Measurements from ENCODE around the gene APBB1IP.
"Not testable (repeated sequence)": the region's sequence is repeated elsewhere in the genome, so short reads cannot be mapped to it uniquely, and the experiment has no call there.

APBB1IP gene

DNA sequence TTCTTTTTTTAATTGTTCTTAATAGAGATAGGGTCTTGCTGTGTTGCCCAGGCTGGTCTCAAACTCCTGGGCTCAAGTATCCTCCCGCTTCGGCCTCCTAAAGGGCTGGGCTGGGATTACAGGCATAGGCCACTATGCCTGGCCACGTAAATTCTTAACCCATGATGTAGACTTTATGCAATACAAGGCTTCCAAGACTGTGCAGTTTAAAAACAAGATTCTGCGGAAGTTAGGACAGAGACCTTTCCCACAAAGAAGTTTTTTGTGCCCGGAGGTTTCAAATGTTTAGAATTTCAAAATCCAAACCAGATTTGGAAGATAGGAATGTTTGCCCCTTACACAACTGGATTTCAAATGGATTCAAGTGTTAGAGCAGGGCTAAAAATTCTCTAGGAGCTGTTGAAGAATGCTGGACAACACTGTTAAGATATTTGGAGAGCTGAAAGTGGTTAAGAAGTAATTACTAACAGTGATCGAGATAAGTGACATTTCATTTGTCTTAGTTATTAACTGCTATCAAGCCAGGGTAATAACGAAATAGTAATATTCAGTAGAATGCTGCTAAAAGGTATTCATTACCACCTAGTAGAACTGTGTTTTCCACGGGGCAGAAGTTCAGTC is 7.4 kb downstream of the APBB1IP start:
- no peak for DNase-seq

DNA sequence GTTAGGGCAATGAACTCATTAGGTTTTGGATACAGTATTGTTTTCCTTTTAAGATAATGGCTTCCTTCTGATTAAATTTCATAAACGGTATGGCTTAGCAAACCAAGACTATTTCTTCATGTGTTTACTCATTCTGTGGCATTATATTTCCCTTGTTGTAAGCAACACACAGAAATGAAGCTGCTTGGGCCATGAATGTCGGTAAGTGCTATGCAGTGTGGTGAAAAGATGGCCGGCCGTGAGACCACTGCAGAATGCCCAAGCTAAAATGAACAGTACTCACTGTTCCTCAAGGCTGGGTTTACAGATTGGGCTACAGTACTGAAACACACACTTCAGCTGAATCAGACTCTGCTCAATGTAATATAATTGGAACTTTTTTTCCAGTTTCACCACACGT is 8.1 kb downstream of the APBB1IP start:
- no peak for DNase-seq

DNA sequence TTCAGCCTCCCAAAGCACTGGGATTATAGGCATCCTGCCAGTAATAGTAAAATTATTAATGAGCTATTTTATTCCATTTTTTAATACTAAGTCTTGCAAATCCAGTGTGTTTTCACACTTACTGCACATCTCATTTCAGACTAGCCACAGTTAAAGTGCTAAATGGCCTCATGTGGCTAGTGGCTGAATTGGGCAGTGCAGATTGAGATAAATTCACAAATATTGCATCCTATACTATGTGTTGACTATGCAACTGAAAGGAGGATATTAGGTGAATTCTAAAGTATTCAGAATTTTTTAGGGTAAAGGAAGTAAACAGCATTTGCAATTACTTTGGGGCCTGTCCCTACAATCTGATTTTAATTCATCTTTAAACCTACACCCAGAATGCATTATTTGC is 10.2 kb downstream of the APBB1IP start:
- no peak for DNase-seq

DNA sequence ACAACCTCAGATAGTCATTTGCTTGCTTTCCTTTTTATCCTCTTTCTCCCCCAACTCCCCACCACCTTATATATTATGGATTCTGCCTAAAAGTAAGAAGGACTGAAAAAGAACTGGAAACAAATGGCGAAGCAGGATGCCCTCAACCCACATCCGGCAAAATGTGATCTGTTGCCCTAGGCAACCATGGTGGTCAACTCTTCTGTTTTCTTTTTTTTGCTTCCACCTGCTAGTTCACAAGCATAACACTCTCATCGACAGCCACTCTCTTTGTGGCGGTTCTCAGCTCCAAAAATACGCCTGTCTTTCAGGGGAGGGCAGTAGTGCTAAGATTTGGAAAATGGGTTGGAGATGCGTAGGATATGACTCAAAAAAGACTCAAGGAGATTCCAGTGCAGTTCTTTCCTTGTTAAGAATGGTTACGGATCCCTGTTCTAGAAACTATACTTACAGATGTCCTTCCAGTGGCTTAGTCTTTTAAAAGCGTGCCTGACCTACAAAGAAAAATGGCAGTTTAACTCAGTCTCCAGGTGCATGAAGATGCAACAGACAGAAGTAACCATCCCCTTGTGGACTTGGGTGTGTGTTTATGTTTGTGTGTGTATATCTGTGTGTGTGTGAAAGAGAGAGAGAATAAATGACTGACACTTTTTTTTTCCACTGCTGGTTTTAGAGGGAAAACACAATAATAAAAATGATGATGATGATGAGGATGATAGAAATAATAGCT is 10.7 kb downstream of the APBB1IP start:
- DNase-seq = no peak

DNA sequence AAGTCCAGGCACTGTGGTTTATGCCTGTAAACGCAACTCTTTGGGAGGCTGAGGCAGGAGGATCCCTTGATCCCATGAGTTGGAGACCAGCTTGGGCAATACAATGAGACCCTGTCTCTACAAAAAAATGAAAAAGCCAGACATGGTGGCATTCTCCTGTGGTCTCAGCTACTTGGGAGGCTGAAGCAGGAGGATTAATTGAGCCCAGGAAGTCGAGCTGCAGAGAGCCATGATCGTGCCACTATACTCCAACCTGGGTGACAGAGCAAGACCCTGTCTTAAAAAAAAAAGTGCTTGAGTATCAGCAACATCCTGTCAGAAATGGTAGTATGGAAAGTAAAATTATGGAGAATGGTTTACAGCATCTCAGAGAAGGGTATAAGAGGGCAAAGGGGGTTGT is 11.6 kb downstream of the APBB1IP start:
- no peak for DNase-seq

DNA sequence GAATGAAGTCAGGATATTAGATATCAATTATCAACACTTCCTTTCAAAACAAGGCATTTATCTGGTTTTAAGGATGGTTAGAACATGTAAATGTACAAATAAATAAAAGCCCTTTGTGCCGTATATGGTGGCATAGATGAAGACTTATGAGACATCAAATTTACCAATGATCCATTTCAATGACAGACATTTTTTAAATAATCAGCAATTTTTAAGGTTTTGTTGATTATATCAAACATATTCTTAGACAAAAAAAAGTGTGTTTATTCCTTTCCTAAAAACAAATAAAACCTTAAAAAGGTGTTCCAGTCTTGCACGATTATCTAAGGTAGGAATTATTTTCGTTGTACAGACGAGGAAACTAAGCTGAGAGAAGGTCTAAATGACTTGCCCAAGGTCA is 13.8 kb downstream of the APBB1IP start:
- no peak for DNase-seq

DNA sequence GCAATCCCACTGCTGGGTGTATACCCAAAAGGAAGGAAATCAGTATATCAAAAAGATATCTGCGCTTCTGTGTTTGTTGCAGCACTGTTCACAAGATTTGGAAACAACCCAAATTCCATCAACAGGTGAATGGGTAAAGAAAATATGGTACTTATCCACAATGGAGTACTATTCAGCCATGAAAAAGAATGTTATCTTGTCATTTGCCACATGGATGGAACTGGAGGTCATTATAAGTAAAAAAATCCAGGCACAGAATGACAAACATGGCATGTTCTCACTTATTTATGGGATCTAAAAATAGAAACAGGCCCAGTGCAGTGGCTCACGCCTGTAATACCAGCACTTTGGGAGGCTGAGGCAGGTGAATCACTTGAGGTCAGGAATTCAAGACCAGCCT is 15.7 kb downstream of the APBB1IP start:
- DNase-seq = no peak

DNA sequence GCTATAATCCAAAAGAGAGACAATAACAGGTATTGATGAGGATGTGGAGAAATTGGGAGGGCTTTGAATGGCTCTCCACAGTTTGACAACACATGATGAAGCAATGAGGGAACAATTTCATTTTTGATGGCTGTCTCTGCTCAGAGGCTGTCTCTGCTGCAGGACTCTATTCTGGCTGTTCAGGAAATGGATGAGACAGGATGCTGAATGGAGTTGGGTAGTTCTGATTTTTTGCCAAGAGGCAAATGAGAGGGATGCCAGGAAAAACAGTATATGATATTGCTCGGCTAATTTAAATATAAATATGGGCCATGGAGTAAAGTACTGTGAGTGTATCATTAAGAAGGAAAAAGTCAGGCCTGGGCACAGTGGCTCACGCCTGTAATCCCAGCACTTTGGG is 16.8 kb downstream of the APBB1IP start:
- DNase-seq = no peak

DNA sequence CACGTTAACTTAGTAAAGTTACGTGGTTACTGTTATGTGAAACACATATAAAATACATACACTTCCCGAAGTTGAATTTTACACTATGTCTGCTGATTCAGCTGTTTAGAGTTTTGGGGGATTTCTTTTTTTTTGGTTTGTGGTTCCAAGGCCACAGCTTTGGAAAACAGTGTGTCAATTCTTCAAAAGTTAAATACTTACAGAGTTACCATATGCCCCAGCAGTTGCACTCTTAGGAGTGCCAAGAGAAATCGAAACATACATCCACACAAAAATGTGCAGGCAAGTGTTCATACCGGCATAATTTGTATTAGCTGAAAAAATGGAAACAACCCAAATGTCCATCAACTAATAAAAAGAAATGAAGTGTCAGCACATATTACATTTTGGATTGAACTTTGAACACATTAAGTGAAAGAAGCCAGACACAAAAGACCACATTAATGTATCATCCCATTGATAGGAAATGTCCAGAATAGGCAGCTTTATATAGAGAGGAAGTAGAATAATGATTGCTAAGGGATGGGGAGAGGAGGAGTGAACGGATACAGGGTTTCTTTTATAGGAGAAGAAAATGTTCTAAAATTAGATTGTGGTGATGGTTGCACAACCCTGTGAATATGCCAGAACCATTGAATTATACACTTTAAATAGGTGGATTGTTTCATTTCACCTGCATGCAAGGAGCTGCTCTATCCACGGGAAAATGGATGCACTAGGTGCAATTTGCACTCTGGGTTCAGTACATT is 17.6 kb downstream of the APBB1IP start:
- DNase-seq = no peak

DNA sequence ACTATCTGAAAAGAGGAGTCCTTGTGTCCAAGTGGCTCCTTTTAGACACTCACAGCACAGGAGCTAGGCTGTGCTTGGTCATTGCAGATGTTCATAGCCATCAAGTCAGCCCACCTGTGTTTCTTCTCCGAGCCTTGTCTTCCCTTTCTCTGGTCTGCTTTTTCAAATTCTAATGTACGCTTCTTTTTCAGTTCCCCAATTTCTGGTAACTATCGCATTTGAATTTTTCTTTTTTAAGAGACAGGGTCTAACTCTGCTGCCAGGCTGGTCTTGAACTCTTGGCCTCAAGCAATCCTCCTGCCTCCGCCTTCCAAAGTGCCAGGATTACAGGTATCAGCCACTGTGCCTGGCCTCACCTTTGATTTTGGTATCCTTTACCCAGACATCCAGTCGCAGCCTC is 18.9 kb downstream of the APBB1IP start:
- no peak for DNase-seq

DNA sequence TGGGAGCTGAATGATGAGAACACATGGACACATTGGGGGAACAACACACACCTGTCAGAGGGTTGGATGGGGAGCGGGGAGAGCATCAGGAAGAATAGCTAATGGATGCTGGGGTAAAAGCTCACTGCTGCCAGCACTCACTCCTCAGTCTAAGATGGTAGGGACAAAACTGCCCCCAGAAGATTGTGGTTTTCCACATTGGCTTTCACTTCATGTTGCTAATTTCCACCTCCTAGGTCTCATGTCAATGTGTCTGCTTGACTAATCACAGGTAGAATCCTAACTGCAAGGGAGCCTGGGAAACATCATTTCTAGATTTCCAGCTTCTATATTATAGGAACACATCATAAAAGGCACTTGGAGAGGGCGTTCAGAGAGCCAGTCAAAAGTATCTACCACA is 22.6 kb downstream of the APBB1IP start:
- DNase-seq = no peak

DNA sequence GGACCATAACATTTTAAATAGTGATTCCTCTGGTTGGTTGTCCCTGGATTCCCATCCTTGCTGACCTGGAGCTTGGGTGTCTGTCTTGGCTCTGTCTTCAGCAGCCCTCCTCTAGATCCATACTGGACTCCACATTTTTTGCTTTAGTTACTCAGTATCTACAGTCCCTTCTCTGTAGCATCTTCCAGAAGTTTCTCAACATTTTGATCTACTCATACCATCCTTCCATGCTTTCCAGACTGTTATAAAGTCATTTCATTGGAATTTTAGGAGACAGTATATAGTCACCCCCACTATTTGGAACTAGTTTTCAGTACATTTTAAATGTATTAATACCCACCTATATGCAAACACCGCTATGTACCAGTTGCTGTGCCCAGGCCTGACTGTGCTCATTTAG is 25.8 kb downstream of the APBB1IP start:
- DNase-seq = no peak

DNA sequence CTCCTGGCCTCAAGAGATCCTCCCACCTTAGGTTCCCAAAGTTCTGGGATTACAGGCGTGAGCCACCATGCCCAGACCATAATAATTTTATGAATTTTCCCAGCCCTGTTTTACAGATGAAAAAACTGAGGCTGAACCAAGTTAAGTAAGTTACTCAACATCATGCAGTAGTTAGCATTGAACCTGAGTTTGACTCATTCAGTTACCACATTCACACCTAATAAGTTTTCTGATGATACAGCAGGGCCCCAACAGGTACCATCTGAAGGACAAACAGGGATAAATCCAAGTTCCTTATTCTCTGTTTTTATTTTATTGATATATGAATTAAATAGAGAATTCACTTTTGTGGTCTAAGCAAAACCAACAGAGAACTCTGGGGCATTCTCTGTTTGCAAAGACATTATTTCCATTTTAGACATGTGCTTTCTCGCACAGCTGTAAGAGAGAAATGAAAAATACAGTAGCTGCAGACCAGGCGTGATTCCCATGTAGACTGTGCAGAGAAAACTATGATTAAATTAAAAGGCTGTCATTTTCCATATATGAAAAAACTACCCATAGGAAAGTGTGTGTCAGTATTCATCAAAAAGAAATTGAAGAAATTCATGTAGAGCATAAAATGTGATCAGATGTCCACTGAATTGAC is 26.6 kb downstream of the APBB1IP start:
- no peak for DNase-seq

DNA sequence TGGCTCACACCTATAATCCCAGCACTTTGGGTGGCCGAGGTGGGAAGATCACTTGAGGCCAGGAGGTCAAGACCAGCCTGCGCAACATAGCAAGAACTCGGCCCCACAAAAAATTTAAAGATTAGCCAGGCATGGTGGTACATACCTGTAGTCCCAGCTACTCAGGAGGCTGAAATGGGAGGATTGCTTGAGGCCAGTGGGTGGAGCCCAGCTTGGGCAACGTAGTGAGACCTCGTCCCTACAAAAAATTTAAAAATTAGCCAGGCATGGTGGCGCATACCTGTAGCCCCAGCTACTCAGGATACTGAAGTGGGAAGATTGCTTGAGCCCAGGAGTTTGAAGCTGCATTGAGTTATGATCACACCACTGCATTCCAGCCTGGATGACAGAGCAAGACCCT is 28.4 kb downstream of the APBB1IP start:
- not testable (repeated sequence) for DNase-seq

DNA sequence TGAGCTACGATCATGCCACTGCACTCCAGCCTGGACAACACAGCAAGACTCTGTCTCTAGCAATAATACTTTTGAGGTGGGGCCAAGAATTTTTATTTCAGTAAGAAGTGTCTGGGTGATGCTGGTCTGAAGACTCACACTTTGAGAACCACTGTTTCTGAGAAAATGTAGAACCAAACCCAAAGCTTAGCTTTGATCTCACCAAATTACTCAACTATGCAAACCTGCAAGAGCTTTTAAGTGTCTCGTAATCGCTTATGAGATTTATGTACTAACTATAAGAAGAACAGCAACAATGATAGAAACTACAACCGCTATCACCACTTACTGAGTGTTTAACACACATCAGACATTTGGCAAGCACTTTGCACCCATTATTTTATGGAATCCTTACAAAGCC is 29.5 kb downstream of the APBB1IP start:
- no peak for DNase-seq

DNA sequence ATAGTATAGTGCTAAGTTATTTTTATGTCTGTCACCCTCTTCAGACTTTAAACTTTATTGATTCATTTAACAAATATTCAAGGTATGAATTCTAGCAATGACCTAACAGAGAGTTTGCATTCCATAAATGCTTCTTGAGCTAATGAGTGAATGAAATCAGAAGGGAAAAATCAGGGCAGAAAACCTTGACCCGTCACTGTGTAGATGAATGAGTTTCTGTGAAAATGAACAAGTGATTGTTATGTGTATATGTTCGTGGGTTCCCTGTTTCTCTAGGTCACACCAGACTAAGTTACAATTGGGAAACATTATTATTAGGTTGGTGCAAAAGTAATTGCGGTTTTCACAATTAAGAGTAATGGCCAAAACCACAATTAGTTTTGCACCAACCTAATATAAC is 30.1 kb downstream of the APBB1IP start:
- DNase-seq = no peak

DNA sequence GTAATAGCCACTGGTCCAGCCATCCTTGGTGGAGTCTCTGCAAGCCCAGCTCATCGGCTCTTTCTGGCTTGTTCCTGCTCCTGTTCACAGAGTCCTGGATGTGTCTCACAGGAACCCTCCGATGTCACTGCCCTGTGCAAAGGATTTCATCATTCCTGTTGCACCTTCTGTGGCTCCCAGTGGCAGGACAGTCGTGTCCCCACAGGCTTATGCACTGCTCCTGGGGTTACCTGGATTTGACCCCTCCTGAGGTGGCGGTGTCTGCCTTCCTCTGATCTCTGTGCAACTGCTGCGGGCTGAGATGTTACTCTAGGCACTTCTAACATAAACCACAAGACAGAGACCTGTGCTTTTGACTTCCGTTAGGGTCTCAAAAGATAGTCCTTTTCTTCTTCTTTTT is 30.6 kb downstream of the APBB1IP start:
- DNase-seq = no peak

DNA sequence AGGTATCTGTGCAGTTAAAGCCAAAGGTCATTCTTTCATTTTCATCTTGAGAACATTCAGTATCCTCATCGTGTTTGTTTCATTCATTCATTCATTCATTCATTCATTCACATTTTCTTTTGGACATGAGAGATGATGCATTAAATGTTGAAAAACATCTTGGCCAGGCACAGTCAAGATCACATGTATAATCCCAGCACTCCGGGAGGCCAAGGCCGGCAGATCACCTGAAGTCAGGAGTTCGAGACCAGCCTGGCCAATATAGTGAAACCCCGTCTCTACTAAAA is 34.3 kb downstream of the APBB1IP start:
- no peak for DNase-seq

DNA sequence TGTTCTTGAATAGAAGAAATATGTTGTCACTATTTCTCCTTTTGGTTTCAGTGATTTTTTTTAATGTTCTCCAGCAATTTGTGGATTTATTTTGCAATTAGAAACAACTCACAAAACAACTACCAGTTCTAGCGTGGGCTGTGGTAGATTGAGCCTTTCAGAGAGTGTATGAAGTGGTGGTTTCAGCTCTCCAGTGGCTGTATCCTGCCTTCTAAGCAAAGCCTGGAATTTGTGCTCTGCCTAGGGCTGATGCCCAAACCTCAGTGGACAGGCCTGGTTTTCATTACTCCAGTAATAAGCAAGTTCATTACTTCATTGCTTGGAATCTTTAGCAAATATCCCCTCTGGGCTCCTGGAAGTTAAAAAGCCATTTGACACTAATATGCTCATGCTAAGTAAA is 35.9 kb downstream of the APBB1IP start:
- DNase-seq = no peak

DNA sequence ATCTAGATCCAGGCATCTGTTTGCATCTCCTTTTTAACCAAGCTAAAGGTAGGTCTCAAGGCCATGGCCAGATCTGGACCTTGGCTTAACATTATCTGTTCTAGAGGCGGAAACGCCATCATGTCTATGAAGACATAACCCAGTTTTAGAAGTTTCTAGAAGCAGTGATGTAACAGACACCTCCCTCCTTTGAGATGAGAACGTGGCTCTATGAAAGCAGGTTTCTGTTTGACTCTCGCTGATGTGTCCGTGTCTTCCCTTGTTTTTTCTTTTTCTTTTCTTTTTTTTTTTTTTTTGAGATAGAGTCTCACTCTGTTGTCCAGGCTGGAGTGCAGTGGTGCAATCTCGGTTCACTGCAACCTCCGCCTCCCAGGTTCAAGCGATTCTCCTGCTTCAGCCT is 36.7 kb downstream of the APBB1IP start:
- DNase-seq = not testable (repeated sequence)

DNA sequence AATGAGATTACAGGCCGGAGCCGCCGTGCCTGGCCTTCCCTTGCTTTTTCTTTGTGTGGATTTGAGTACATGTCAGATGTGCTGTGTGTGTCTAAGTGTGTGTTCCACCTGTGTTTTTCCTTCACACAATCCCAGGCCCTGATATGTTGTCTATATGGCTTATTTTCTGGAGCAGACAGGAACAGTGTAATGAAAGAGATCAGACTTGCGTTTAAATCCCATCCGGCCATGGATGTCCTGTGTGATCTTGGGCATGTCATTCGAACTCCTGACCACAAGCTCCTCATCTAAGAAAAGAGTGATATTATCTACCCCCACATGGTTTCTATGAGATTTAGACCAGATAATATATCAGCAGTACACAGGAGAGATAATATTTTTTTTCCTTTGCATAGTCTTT is 37.2 kb downstream of the APBB1IP start:
- no peak for DNase-seq

DNA sequence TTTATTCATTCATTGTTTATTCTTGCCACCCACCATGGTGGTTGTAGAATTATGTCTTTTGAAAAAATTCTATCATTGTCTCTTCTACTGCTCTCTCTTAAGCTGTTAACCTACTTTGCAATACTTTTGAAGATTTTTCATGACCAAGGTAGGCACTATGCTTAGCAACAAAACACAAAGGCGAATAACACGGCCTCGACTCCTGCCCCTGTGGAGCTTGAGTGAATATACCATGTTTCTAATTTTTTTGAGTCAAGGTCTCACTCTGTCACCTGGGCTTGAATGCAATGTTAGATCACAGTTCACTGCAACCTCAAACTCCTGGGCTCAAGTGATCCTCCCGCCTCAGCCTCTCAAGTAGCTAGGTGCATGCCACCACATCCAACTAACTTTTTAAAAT is 39.4 kb downstream of the APBB1IP start:
- no peak for DNase-seq

DNA sequence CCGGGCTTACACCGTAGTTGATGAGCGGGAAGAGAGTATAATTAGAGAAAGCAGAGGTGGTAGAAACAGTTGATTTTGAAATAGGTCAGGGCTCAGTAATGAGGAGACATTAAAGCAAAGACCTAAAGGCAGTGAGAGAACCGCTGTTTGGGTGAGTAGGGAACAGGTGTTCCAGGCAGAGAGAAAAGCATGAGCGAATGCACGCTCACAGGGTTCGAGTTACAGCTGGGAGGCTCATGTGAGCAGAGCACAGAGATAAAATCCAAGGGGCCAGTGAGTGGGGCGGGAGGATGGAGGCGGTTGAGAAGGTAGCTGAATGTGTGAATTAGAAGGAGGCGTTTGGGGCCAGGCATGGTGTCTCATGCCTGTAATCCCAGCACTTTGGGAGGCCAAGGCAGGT is 39.9 kb downstream of the APBB1IP start:
- DNase-seq = no peak
